Esophagus squamous epithelium (tissue), 4 donors: Measurements from ENCODE around the gene WNK2.

Source experiments
- POLR2A ChIP-seq, 4 donors: fragments of 450-650 bp; IDR thresholded peaks; one replicate each; pipeline ENCODE4 v1.6.1; 2017; ENCODE audit warnings: antibody characterized with exemption in 4 of 4, mild to moderate bottlenecking in 4 of 4, moderate library complexity in 3 of 4
- TF ChIP-seq, protein P1 (sequence below), 6 experiments: fragments of 450-650 bp in 4 of 6; fragments of 200-600 bp in 2 of 6; sonication (generic) in 2 of 6; IDR thresholded peaks; one replicate each; pipeline ENCODE4 v1.5.1; 2016 to 2019; ENCODE audit warnings: antibody characterized with exemption in 6 of 6, mild to moderate bottlenecking in 4 of 6, moderate library complexity in 4 of 6

- no peak for TF ChIP-seq POLR2A (IDR thresholded peaks at IDR 0.05)
- TF ChIP-seq, protein P1, sequence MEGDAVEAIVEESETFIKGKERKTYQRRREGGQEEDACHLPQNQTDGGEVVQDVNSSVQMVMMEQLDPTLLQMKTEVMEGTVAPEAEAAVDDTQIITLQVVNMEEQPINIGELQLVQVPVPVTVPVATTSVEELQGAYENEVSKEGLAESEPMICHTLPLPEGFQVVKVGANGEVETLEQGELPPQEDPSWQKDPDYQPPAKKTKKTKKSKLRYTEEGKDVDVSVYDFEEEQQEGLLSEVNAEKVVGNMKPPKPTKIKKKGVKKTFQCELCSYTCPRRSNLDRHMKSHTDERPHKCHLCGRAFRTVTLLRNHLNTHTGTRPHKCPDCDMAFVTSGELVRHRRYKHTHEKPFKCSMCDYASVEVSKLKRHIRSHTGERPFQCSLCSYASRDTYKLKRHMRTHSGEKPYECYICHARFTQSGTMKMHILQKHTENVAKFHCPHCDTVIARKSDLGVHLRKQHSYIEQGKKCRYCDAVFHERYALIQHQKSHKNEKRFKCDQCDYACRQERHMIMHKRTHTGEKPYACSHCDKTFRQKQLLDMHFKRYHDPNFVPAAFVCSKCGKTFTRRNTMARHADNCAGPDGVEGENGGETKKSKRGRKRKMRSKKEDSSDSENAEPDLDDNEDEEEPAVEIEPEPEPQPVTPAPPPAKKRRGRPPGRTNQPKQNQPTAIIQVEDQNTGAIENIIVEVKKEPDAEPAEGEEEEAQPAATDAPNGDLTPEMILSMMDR (IDR thresholded peaks at IDR 0.05) = no peak
These were observed 35.8 kb downstream of the WNK2 start for GRCh38 chr9:93219692-93220091.
